ENCODE measurements around the gene GRID1.

Gene GRID1

DNA sequence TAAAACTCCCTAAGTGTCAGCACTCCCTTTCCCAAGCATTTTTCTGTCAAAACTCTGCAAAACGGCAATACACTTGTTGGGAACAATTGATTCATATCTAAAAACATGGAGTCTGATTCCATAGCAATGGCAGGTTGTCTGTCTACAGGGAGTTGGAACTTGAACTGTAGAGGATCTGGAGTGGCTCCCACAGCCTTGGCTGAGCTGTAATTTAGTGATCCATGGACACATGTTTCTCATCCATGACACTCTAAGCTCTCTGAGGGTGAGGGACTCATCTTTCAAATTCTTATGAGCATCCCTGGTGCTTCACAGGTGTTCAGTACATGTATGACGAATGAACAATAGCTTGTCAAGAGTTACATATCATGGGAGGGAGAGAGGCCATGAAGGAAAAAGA, 466.1 kb downstream of the GRID1 start:
- DNase-seq (ENCODE audit: low read depth) = no peak
- TF ChIP-seq, protein P1, sequence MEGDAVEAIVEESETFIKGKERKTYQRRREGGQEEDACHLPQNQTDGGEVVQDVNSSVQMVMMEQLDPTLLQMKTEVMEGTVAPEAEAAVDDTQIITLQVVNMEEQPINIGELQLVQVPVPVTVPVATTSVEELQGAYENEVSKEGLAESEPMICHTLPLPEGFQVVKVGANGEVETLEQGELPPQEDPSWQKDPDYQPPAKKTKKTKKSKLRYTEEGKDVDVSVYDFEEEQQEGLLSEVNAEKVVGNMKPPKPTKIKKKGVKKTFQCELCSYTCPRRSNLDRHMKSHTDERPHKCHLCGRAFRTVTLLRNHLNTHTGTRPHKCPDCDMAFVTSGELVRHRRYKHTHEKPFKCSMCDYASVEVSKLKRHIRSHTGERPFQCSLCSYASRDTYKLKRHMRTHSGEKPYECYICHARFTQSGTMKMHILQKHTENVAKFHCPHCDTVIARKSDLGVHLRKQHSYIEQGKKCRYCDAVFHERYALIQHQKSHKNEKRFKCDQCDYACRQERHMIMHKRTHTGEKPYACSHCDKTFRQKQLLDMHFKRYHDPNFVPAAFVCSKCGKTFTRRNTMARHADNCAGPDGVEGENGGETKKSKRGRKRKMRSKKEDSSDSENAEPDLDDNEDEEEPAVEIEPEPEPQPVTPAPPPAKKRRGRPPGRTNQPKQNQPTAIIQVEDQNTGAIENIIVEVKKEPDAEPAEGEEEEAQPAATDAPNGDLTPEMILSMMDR (conservative IDR thresholded peaks at IDR 0.05; ENCODE audit: low read depth, low read length) = no peak
- no peak overlapping the region for H3K4me3 ChIP-seq (ENCODE audit: low read depth, low read length)

DNA sequence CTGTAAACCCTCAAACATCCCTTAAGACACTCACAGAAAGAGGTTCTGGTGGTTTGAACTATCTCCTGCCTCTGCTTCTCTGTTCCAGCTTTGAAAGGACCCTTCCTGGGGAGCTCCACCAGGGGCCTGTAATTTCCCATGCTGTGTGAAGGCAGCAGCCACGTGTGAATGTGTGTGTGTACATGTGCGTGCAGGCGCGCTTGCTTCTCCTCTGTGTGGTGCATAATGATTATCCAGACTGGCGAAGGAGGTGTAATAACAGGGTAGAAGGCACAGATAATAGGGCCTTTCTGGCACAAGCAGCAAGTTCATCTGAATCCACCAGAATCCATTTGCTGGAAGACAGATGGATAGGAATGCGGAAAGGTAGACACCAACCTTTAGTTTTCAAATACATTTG, 466.5 kb downstream of the GRID1 start:
- DNase-seq (ENCODE audit: low read depth) = no peak

DNA sequence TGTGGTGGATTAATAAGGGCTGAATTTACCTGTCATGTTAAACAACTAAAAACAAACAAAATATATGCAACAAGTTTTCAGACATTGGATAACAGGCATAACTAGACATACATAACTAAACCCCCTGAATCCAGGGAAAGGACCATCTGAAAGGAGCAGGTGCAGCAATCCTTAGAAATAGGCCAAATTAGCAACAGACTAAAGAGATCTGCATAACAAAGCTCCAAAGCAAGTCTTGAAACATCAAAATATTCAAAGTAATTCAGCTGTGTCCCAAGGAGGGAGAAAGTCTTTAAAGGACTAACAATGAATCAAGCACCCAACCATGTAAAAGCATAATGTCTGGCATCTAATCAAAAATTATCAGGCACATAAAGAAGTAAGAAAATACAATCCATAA, 475.1 kb downstream of the GRID1 start:
- H3K4me3 ChIP-seq (ENCODE audit: low read depth, low read length) = no peak overlapping the region
- no peak for DNase-seq (ENCODE audit: low read depth)
- TF ChIP-seq, protein P1 (conservative IDR thresholded peaks at IDR 0.05; ENCODE audit: low read depth, low read length) = no peak

More for the DNA sequence above, 466.5 kb downstream of the GRID1 start:
- H3K4me3 ChIP-seq (ENCODE audit: low read depth, low read length) = no peak overlapping the region
- TF ChIP-seq, protein P1 (conservative IDR thresholded peaks at IDR 0.05; ENCODE audit: low read depth, low read length) = no peak

DNA sequence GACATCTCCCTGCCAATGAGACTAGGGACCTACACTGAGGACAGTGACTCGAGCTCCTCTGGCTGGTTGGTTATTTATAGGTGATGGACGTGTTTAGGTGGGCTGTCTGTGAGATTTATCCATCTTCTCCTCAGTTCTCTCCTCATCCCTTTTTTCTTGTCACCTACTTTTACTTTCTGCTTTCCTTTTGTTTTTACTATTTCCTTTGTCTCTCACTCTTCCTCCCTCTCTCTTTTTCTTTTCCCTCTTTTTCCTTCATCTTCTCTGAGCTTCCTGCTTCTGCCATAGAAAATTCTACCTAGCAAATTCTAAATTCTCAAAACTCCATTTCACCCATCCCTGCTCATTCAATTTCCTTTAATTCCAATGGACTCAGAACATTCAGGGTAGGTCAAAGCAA, 478.0 kb downstream of the GRID1 start:
- no peak overlapping the region for H3K4me3 ChIP-seq (ENCODE audit: low read depth, low read length)
- no peak for DNase-seq (ENCODE audit: low read depth)
- TF ChIP-seq, protein P1 (conservative IDR thresholded peaks at IDR 0.05; ENCODE audit: low read depth, low read length) = no peak

DNA sequence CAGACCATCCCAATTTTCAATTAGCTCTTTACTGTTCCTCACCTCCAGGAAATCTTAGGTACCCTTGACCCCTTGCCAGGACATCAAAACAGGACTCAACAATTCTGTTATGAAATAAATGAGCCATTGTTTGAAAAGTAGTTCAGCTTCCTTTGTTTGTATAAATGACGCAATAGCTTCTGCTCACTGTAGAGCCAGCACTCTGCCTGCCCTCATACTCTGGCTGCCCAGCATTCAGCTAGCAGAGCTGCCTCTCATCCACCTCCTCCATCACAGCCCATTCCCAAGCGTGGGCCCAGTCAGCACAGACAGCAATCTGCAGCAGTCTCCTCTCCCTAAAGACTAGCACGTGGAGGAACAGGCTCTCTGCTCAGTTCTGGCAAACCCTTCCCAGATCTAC, 478.6 kb downstream of the GRID1 start:
- no peak for DNase-seq (ENCODE audit: low read depth)
- H3K4me3 ChIP-seq (ENCODE audit: low read depth, low read length) = no peak overlapping the region
- TF ChIP-seq, protein P1 (conservative IDR thresholded peaks at IDR 0.05; ENCODE audit: low read depth, low read length) = no peak

DNA sequence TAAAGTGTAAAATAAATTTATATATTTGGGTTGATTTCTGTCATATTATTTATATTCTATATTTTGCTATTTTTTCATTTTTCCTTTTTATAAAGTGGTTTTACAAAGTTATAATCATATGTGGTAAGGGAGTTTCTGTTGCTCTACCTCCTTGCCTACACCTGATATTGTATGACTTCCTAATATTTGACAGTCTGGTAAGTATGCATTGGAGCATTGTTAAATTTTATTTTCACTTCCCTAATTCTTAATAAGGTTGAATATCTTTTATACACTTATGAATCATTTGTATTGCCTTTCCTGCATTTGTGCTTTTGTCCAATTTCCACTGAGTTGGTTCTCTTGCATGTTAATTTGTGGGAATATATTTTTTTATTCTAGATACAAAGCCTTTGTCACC, 492.4 kb downstream of the GRID1 start:
- TF ChIP-seq, protein P1 (conservative IDR thresholded peaks at IDR 0.05; ENCODE audit: low read depth, low read length) = no peak
- no peak for DNase-seq (ENCODE audit: low read depth)
- H3K4me3 ChIP-seq (ENCODE audit: low read depth, low read length) = no peak overlapping the region

DNA sequence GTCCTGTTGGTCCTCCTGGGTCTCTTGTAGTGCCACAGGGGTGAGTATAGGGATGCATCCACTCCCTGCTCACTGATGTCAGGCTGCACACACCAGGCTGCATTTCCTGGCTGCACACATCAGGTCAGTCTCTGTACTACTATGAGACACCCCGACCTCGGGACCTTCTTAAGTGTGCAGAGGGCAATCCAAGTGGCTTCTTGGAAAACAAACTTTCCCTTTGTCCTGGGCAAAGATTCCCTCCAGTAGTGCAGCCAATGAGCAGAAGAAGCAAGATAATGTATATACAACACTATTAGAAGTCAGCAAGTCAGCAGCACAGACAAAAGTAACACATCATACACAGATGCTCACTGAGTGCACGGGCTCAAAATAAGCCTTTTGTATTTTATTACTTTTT, 493.5 kb downstream of the GRID1 start:
- TF ChIP-seq, protein P1 (conservative IDR thresholded peaks at IDR 0.05; ENCODE audit: low read depth, low read length) = no peak
- no peak for DNase-seq (ENCODE audit: low read depth)
- H3K4me3 ChIP-seq (ENCODE audit: low read depth, low read length) = no peak overlapping the region

All from choroid plexus epithelial cell (primary cell).